MM.1S (cell line): ENCODE results near the gene FAM9C.

Source experiments
- DNase-seq: peaks from one replicate; pipeline ENCODE4 v3.0.0-alpha.2; 2015
- H2AFZ ChIP-seq: fragments of 300-600 bp; sonication (generic); 2 replicates; pipeline ENCODE4 v1.6.0; 2016; ENCODE audit warnings: antibody characterized with exemption, low read length
- H3F3A ChIP-seq: fragments of 300-600 bp; sonication (generic); 2 replicates; pipeline ENCODE4 v1.6.1; 2016; ENCODE audit warnings: mild to moderate bottlenecking, antibody characterized with exemption, low read length, moderate library complexity, mixed read lengths; ENCODE audit not compliant: insufficient read depth
- H3K27ac ChIP-seq: fragments of 300-600 bp; sonication (generic); 2 replicates; pipeline ENCODE4 v1.5.1; 2016; ENCODE audit warnings: mild to moderate bottlenecking, low read length
- H3K27me3 ChIP-seq: fragments of 300-600 bp; sonication (generic); replicated peaks from 2 replicates; pipeline ENCODE4 v1.6.0; 2016; ENCODE audit warnings: low read length; ENCODE audit not compliant: insufficient read depth
- H3K36me3 ChIP-seq: fragments of 300-600 bp; sonication (generic); replicated peaks from 2 replicates; pipeline ENCODE4 v1.6.1; 2016; ENCODE audit warnings: mild to moderate bottlenecking, low read length, mixed read lengths; ENCODE audit not compliant: insufficient read depth
- H3K4me1 ChIP-seq: fragments of 300-600 bp; sonication (generic); 2 replicates; pipeline ENCODE4 v1.6.1; 2016; ENCODE audit warnings: low read length, mixed read lengths
- H3K4me2 ChIP-seq: fragments of 300-600 bp; sonication (generic); 2 replicates; pipeline ENCODE4 v1.6.0; 2016; ENCODE audit warnings: low read depth, low read length
- H3K4me3 ChIP-seq: fragments of 300-600 bp; sonication (generic); 2 replicates; pipeline ENCODE4 v1.5.1; 2016; ENCODE audit warnings: low read length, mixed read lengths
- H3K79me2 ChIP-seq: fragments of 300-600 bp; sonication (generic); 2 replicates; pipeline ENCODE4 v1.6.1; 2016; ENCODE audit warnings: mixed run types, low read length, mixed read lengths
- H3K9ac ChIP-seq: fragments of 300-600 bp; sonication (generic); 2 replicates; pipeline ENCODE4 v1.6.1; 2016; ENCODE audit warnings: low read length, mixed read lengths
- H3K9me2 ChIP-seq: fragments of 300-600 bp; sonication (generic); replicated peaks from 2 replicates; pipeline ENCODE4 v1.6.1; 2016; ENCODE audit warnings: mild to moderate bottlenecking, low read length, mixed read lengths; ENCODE audit not compliant: insufficient read depth
- H3K9me3 ChIP-seq: fragments of 300-600 bp; sonication (generic); replicated peaks from 2 replicates; pipeline ENCODE4 v1.6.1; 2016; ENCODE audit warnings: mild to moderate bottlenecking, low read length, mixed read lengths; ENCODE audit not compliant: insufficient read depth
- H4K20me1 ChIP-seq: fragments of 300-600 bp; sonication (generic); 2 replicates; pipeline ENCODE4 v1.6.1; 2016; ENCODE audit warnings: mild to moderate bottlenecking, low read length, moderate library complexity, mixed read lengths; ENCODE audit not compliant: insufficient read depth
- EZH2 ChIP-seq: fragments of 300-600 bp; sonication (generic); optimal IDR thresholded peaks from 2 replicates; pipeline ENCODE3; 2017; ENCODE audit warnings: low read depth, mild to moderate bottlenecking, antibody characterized with exemption, low read length, mixed read lengths
- EZH2phosphoT487 ChIP-seq: fragments of 300-600 bp; sonication (generic); IDR thresholded peaks from 2 replicates; pipeline ENCODE4 v1.6.1; 2018; ENCODE audit warnings: antibody characterized with exemption, low read length
- TF ChIP-seq, protein P1 (sequence below): fragments of 300-600 bp; sonication (generic); IDR thresholded peaks from 2 replicates; pipeline ENCODE4 v1.5.1; 2016; ENCODE audit warnings: antibody characterized with exemption, low read length, mixed read lengths

Gene FAM9C

DNA sequence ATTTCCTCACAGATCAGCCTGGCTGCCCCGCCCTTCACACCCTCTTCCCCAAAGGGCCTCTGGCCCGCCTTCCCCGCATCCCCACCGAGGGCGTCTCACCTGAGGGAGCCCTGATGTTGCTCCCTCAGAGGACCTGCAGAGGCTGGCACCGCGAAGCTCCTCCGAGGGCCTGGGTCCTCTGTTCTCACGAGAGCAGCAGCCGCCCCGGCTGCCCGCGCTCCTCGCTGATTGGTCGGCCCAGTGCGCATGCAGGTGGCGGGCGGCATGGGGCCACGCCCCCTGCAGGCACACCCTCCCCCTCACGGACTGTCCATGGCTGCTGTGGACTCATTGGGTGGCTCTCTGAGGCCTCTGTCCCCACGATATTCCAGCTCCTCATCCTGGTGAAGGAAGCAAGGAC, at the start of gene FAM9C:
Gene FAM9C, minus strand, starts transcription at position 180 of the 400 bp plus-strand sequence. CDS start 831 bp downstream, outside the sequence.
- Histone ChIP-seq H3K79me2 (no peaks in the 10 kb centered on the region), H3K9me2 (no peaks in the 10 kb centered on the region), H3K4me1 (no peaks in the 10 kb centered on the region), H4K20me1 (no peaks in the 10 kb centered on the region), H3K4me3 (no peak within 1 kb of the TSS), H3F3A (no peaks in the 10 kb centered on the region), H3K9ac (no peak within 1 kb of the TSS), H3K9me3 (no peaks in the 10 kb centered on the region), H3K4me2 (no peak within 1 kb of the TSS), H3K36me3 (no peaks in the 10 kb centered on the region), H3K27ac (no peak within 1 kb of the TSS), H3K27me3 (no peaks in the 10 kb centered on the region), H2AFZ (no peak within 1 kb of the TSS)
- TF ChIP-seq EZH2 (no peak), EZH2phosphoT487 (no peak)
- TF ChIP-seq, protein P1, sequence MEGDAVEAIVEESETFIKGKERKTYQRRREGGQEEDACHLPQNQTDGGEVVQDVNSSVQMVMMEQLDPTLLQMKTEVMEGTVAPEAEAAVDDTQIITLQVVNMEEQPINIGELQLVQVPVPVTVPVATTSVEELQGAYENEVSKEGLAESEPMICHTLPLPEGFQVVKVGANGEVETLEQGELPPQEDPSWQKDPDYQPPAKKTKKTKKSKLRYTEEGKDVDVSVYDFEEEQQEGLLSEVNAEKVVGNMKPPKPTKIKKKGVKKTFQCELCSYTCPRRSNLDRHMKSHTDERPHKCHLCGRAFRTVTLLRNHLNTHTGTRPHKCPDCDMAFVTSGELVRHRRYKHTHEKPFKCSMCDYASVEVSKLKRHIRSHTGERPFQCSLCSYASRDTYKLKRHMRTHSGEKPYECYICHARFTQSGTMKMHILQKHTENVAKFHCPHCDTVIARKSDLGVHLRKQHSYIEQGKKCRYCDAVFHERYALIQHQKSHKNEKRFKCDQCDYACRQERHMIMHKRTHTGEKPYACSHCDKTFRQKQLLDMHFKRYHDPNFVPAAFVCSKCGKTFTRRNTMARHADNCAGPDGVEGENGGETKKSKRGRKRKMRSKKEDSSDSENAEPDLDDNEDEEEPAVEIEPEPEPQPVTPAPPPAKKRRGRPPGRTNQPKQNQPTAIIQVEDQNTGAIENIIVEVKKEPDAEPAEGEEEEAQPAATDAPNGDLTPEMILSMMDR, result no peak
- no peak for DNase-seq

DNA sequence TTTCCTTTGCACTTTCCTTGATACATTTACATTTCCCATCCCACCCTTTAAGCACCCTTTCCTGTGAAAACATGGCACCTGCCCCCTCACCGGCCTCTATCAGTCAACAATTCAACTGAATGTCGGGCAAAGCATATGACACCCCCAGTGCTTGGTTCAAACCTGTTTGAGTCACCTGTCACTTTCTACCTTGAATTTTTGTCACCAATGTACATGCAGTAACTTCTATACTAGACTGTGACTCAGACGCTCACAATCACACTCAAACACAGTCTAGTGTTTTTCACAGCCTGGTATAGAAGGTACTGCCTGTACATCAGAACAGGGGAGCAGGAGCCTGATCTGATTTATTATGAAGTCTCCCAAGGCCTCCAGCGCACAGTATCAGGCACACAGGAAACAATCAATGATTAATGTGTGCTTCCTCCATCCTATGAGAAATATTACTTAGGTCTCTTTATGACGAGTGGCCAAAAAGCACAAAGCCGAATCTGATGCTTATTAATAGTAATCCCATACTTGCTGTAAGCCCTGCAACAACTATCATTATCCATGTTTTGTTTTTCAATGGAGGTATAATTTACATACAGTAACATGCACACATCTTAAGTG, 49.2 kb upstream of the FAM9C start:
- no peaks in the 10 kb centered on the region for H3K36me3 ChIP-seq
- TF ChIP-seq, protein P1, result no peak
- TF ChIP-seq EZH2phosphoT487 (no peak), EZH2 (no peak)
- no peaks in the 10 kb centered on the region for H3K9me3 ChIP-seq
- no peaks in the 10 kb centered on the region for H3K4me1 ChIP-seq
- no peak overlapping the region for H3K9ac ChIP-seq
- no peak overlapping the region for H2AFZ ChIP-seq
- no peak overlapping the region for H3K4me3 ChIP-seq
- H4K20me1 ChIP-seq, result no peaks in the 10 kb centered on the region
- no peaks in the 10 kb centered on the region for H3K27me3 ChIP-seq
- H3K4me2 ChIP-seq, result no peak overlapping the region
- no peak overlapping the region for H3K27ac ChIP-seq
- no peaks in the 10 kb centered on the region for H3F3A ChIP-seq
- no peaks in the 10 kb centered on the region for H3K79me2 ChIP-seq
- H3K9me2 ChIP-seq, result no peaks in the 10 kb centered on the region
- DNase-seq, result no peak

DNA sequence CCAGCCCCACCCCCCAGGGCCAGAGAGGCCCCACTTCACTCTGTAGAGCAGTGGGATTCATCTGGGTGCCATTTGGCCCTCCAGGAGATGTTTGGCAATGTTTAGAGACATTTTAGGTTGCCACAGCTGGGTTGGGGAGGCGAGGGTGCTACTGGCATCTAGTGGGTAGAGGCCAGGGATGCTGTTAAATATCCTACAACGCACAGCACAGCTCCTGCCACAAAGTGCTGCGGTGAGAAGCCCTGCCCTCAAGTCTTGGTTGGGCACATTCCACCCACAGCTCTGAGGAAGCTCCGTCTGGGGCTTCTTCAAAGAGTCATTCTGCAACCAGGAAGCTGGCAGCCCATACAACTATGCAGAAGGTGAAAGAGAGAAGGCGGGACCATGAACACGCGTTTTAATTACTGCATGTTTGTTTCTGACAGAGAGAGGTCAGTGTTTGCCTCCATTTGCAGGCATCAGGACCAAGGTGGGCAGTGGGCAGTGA, 48.1 kb upstream of the FAM9C start:
- Histone ChIP-seq H3K4me3 (no peak overlapping the region), H3K9me3 (no peaks in the 10 kb centered on the region), H3K4me1 (peaks cover 9% of the 10 kb centered on the region), H3K36me3 (no peaks in the 10 kb centered on the region), H3K9me2 (no peaks in the 10 kb centered on the region), H3K27me3 (no peaks in the 10 kb centered on the region), H3K4me2 (no peak overlapping the region), H3K27ac (no peak overlapping the region), H3K9ac (no peak overlapping the region), H2AFZ (no peak overlapping the region), H3F3A (peaks cover 7% of the 10 kb centered on the region; the same call in 1 of the 2 replicates), H4K20me1 (no peaks in the 10 kb centered on the region), H3K79me2 (no peaks in the 10 kb centered on the region)
- DNase-seq, result no peak
- no peak for TF ChIP-seq EZH2
- no peak for TF ChIP-seq EZH2phosphoT487
- TF ChIP-seq, protein P1, result no peak
